CD4-positive, CD25-positive, alpha-beta regulatory T cell (primary cell): ENCODE data around the gene PRELID3B. TPM values are rescaled to one million over a fixed set of nuclear protein-coding genes. Genes with fewer than 3 reads are reported as not detected.
"Not testable (repeated sequence)": the region's sequence is repeated elsewhere in the genome, so short reads cannot be mapped to it uniquely, and the experiment has no call there.

Experiments
- ATAC-seq, 2 donors: fragments of 150-1000 bp; cut with Tn5 transposase; one replicate each; pipeline ENCODE4 v1.10.0; 2021; ENCODE audit warnings: low read depth in 2 of 2, moderate number of reproducible peaks in 2 of 2, moderate library complexity in 1 of 2
- DNase-seq, 3 donors: peaks; one replicate each; pipeline versions ENCODE4 v3.0.0 to v3.0.0-alpha.2; 2012 to 2022; ENCODE audit warnings: mixed read lengths in 1 of 3
- H3K27ac ChIP-seq: one replicate; pipeline ENCODE4 v1.7.0; 2013; ENCODE audit warnings: mild to moderate bottlenecking, low read length; ENCODE audit not compliant: insufficient read depth, poor library complexity, severe bottlenecking
- H3K27me3 ChIP-seq: one replicate; pipeline ENCODE4 v1.7.0; 2013; ENCODE audit warnings: low read length; ENCODE audit not compliant: control insufficient read depth, insufficient read depth
- H3K36me3 ChIP-seq: one replicate; pipeline ENCODE4 v1.7.0; 2013; ENCODE audit warnings: mild to moderate bottlenecking, low read length, moderate library complexity; ENCODE audit not compliant: control insufficient read depth, insufficient read depth
- H3K4me1 ChIP-seq: 2 replicates; pipeline ENCODE4 v1.7.0; 2013; ENCODE audit warnings: mild to moderate bottlenecking, low read length; ENCODE audit not compliant: insufficient read depth, control insufficient read depth, poor library complexity, severe bottlenecking
- H3K4me3 ChIP-seq: one replicate; pipeline ENCODE4 v1.7.0; 2013; ENCODE audit warnings: low read depth, mild to moderate bottlenecking, low read length, moderate library complexity
- H3K9me3 ChIP-seq, 2 experiments: 1 replicate in 1 of 2; 2 replicates in 1 of 2; pipeline ENCODE4 v1.7.0; 2013; ENCODE audit warnings: low read length in 2 of 2, mild to moderate bottlenecking in 1 of 2, moderate library complexity in 1 of 2; ENCODE audit not compliant: control insufficient read depth in 2 of 2
- H3K27ac Mint-ChIP-seq, 3 donors: one replicate each; pipeline ENCODE4 v1.8.0; 2020 to 2022; ENCODE audit warnings: mild to moderate bottlenecking in 3 of 3, mixed read lengths in 3 of 3, moderate library complexity in 2 of 3
- H3K27me3 Mint-ChIP-seq: one replicate; pipeline ENCODE4 v1.8.0; 2022; ENCODE audit warnings: mild to moderate bottlenecking, mixed read lengths
- H3K36me3 Mint-ChIP-seq: one replicate; pipeline ENCODE4 v1.8.0; 2020; ENCODE audit warnings: mixed read lengths
- H3K4me1 Mint-ChIP-seq, 4 donors: one replicate each; pipeline ENCODE4 v1.8.0; 2020 to 2022; ENCODE audit warnings: mixed read lengths in 4 of 4, mild to moderate bottlenecking in 1 of 4
- H3K4me3 Mint-ChIP-seq, 4 donors: one replicate each; pipeline ENCODE4 v1.8.0; 2020 to 2022; ENCODE audit warnings: mild to moderate bottlenecking in 4 of 4, mixed read lengths in 4 of 4, moderate library complexity in 3 of 4
- H3K9me3 Mint-ChIP-seq, 7 donors: one replicate each; pipeline ENCODE4 v1.8.0; 2020 to 2022; ENCODE audit warnings: mixed read lengths in 7 of 7, mild to moderate bottlenecking in 3 of 7, moderate library complexity in 2 of 7
- polyA plus RNA-seq, 4 donors: library from polyadenylated mRNA; unstranded; fragments of 300-500 nt; fragmentation: Illumina TruSeq; gene quantifications; one replicate each; pipeline ENCODE4 v1.2.3, GENCODE V29; 2021
- total RNA-seq: library from RNA; stranded (reverse); gene quantifications from one replicate; pipeline ENCODE4 v1.2.3, GENCODE V29; 2022

The PRELID3B gene
- total and polyA plus RNA-seq, 5 donors from 2014 or later, result 33.8 to 50.4 (median 41.3) TPM

DNA sequence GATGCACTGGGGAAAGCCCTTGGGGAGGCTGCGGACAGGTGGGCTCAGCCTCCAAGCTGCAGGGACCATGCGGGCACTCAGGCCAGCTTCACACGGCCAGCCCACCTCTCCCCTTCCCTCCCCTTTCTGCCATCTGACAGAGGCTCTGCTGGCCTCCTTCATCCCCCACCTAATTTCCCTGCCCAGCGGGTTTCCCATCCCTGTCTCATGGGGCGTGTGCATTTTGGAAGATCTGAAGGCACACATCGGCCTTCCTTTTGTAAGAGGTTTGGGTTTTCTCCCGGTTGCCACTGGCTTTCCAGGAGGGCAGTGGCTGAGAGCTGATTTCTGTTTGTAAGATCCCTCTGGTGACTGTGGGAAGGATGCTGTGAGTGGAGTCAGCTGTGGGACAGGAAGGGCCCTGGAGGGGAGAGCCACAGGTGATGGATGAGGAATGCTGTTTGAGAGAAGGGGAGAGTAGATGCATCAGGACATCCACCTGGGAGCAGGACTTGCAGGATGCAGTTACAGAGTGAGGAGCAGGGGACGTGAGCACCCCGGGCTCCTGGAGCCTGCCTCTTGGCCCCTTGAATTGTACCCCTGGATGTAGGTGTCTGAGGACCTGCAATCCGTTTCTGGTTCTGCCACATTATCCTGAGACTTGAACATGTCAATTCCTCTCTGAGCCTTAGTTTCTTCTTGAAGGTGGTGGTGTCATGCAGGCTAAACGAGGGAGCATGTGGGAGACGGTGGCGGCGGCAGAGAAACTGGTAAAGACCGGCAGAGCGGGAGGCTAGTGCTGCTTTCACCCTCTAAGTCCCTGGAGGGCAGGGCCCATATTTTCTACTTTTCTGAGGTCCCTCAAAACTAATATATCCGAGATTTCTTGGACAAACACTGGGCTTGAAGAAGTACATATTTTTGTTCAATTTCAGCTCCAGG is 29.3 kb downstream of the PRELID3B start:
- DNase-seq (no peak), ATAC-seq (no peak)
- H3K9me3 Mint-ChIP-seq, result no peaks in the 10 kb centered on the region
- Histone ChIP-seq H3K9me3 (no peaks in the 10 kb centered on the region), H3K27ac (no peak overlapping the region), H3K36me3 (no peaks in the 10 kb centered on the region), H3K4me3 (no peak overlapping the region), H3K4me1 (peaks cover 24% of the 10 kb centered on the region), H3K27me3 (no peaks in the 10 kb centered on the region)
- H3K36me3 Mint-ChIP-seq, result peaks cover 5% of the 10 kb centered on the region
- H3K27me3 Mint-ChIP-seq, result peaks cover 4% of the 10 kb centered on the region
- peak overlapping the region in 2 of 4 donors; percentile 28 to 42 for H3K4me3 Mint-ChIP-seq
- peak overlapping the region in 2 of 3 donors; percentile 31 to 34 for H3K27ac Mint-ChIP-seq
- peaks cover 11 to 52% (median 38%) of the 10 kb centered on the region in 4 donors for H3K4me1 Mint-ChIP-seq

- H3K27me3 Mint-ChIP-seq, H3K27ac Mint-ChIP-seq, H3K9me3 Mint-ChIP-seq, H3K9me3 ChIP-seq, H3K4me3 ChIP-seq, H3K36me3 ChIP-seq, ATAC-seq, DNase-seq, H3K27me3 ChIP-seq, H3K27ac ChIP-seq, H3K36me3 Mint-ChIP-seq: not testable (repeated sequence)
- Mint-ChIP-seq H3K4me1 (peaks cover 11 to 41% (median 32%) of the 10 kb centered on the region in 4 donors), H3K4me3 (peak overlapping the region in 2 of 4 donors; percentile 15 to 63)
- peaks cover 22% of the 10 kb centered on the region for H3K4me1 ChIP-seq
Measured at GRCh38 chr20:59011874-59012157, 30.8 kb downstream of the PRELID3B start.

- Histone ChIP-seq H3K27me3 (no peaks in the 10 kb centered on the region), H3K4me1 (peaks cover 20% of the 10 kb centered on the region), H3K4me3 (no peak overlapping the region), H3K36me3 (no peaks in the 10 kb centered on the region), H3K9me3 (no peaks in the 10 kb centered on the region), H3K27ac (no peak overlapping the region)
- Mint-ChIP-seq H3K9me3 (no peaks in the 10 kb centered on the region), H3K27ac (no peak overlapping the region), H3K36me3 (peaks cover 5% of the 10 kb centered on the region), H3K4me1 (peaks cover 11 to 36% (median 27%) of the 10 kb centered on the region in 4 donors), H3K4me3 (peak overlapping the region in 2 of 4 donors; percentile 15 to 27), H3K27me3 (peaks cover 4% of the 10 kb centered on the region)
- ATAC-seq (peak; percentile 38 to 41), DNase-seq (peak in 1 of 3 donors; percentile 82)
Measured at GRCh38 chr20:59010995-59011873, 31.4 kb downstream of the PRELID3B start.

DNA sequence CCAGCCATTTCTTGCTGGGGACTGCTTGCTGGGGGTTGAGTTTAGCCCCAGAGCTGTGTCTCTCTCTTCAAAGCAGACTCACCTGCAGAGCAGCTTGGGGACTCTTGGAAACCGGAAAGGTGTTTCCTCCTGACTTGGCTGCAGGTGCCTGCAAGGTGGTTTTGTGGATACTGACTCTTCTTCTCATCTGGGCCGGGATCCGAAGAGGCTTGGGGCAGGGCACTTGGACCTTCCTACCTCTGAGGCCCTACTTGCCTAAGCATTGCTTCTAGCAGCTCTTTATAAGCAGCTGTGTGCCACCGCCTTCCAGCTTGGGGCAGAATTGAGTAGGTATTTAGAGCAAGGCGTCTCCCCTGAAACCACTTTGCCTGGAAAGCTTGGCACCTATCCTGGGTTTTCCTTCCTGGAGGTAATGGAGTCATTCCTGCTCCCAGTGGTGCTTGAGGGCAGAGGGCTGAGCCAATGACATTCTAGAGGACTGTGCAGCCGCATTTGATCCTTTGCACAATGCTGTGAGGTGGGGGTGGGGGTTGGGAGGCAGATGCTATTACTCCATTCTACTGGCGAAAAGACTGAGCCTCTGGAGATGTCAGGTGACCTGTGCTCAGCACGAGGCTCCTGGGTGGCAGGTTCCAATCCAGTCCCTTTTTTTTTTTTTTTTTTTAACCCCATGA is 32.1 kb downstream of the PRELID3B start:
- H3K36me3 ChIP-seq, result no peaks in the 10 kb centered on the region
- Mint-ChIP-seq H3K36me3 (peaks cover 5% of the 10 kb centered on the region), H3K27ac (no peak overlapping the region), H3K9me3 (no peaks in the 10 kb centered on the region), H3K4me3 (peak overlapping the region in 2 of 4 donors; percentile 34 to 70), H3K27me3 (peaks cover 4% of the 10 kb centered on the region), H3K4me1 (peaks cover 11 to 40% (median 30%) of the 10 kb centered on the region in 4 donors)
- no peaks in the 10 kb centered on the region for H3K9me3 ChIP-seq
- ATAC-seq (no peak), DNase-seq (no peak)
- no peak overlapping the region for H3K27ac ChIP-seq
- peaks cover 27% of the 10 kb centered on the region for H3K4me1 ChIP-seq
- no peak overlapping the region for H3K4me3 ChIP-seq
- H3K27me3 ChIP-seq, result no peaks in the 10 kb centered on the region

DNA sequence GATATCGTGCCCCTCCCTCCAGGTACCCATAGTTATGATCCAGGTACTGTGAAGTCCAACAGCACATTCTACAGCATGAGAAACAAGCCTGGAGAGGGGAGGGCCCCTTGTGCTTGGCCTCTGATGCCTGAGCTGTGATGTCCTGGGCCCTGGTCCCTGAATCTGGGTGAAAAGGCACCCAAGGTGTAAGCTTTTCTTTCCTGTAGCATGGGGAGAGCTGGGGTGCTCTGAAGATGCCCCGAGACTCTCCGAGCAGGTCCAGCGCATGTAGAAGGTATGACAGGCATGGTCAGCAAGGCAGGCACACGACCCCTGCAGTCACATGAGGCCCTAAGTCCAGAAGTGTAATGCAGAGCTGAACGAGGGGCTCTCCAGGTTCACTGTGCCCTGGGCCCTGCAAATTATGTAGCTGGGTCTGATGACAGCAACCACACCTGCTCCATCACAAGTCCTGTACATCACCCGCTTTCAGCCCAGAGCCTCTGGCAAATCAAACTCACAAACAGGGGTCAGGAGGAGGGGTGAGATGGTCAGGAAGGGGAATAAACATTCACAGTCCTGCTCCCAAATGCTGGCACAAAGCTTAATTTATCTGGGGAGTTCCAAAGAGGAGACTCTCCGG is 33.8 kb downstream of the PRELID3B start:
- DNase-seq (no peak), ATAC-seq (no peak)
- Histone ChIP-seq H3K27ac (no peak overlapping the region), H3K9me3 (no peaks in the 10 kb centered on the region), H3K4me3 (no peak overlapping the region), H3K27me3 (no peaks in the 10 kb centered on the region), H3K4me1 (peaks cover 37% of the 10 kb centered on the region), H3K36me3 (no peaks in the 10 kb centered on the region)
- H3K27ac Mint-ChIP-seq, result no peak overlapping the region
- peaks cover 4% of the 10 kb centered on the region for H3K27me3 Mint-ChIP-seq
- H3K4me1 Mint-ChIP-seq, result peaks cover 5 to 49% (median 38%) of the 10 kb centered on the region in 4 donors
- peak overlapping the region in 2 of 4 donors; percentile 44 to 73 for H3K4me3 Mint-ChIP-seq
- H3K9me3 Mint-ChIP-seq, result peaks cover 0 to 1% (median 0%) of the 10 kb centered on the region in 7 donors
- no peaks in the 10 kb centered on the region for H3K36me3 Mint-ChIP-seq

DNA sequence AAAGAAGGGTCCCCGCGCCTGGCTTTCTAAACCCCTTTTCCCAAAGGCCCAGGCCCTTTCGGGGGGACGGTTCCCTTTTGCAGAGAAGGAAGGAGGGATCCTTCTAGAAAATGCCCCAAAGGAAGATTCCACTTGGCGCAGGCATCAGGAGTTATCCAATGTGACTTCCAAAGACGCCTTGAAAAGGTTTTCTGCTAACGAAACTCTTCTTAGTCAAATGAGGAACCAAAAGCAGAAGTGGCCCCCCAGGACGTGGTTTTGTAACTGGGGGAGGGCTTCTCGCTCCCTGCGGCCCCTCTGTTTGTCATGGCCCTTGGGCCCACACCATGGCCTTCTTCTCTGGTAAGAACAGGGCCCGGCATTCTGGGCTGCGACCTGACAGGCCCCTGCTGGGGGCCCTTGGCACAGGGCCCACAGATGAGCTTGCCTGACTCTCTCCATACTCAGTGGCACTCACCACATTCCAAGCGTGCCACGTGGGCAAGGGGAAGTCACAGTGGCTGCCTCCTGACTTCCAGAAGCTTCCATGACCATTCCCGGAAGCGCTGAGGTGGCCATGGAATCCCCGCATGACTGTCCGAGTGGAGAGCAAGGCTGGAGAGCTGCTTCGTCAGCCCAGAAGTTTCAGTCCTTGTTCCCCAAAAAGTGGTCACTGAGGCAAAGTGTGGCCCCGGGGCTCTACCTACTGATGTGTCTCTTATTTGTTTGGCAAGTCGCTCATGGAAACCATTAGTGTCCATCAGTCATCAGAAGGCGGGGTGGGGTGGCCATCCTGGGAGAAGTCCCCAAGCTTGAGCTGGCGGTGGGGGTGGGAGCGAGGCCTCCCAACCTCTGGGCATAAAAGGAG is 34.7 kb downstream of the PRELID3B start:
- Histone ChIP-seq H3K4me3 (no peak overlapping the region), H3K36me3 (no peaks in the 10 kb centered on the region), H3K4me1 (peaks cover 33% of the 10 kb centered on the region), H3K27me3 (no peaks in the 10 kb centered on the region), H3K9me3 (no peaks in the 10 kb centered on the region), H3K27ac (no peak overlapping the region)
- H3K9me3 Mint-ChIP-seq, result peaks cover 0 to 1% (median 0%) of the 10 kb centered on the region in 7 donors
- peaks cover 4% of the 10 kb centered on the region for H3K27me3 Mint-ChIP-seq
- peaks cover 4 to 51% (median 39%) of the 10 kb centered on the region in 4 donors for H3K4me1 Mint-ChIP-seq
- peak overlapping the region; percentile 61 to 85 (median 76) for H3K4me3 Mint-ChIP-seq
- no peak for ATAC-seq
- H3K36me3 Mint-ChIP-seq, result no peaks in the 10 kb centered on the region
- H3K27ac Mint-ChIP-seq, result peak overlapping the region in 2 of 3 donors; percentile 59 to 86
- DNase-seq, result no peak
